Stomach (tissue), 4 donors: ENCODE results near the gene FAM47B.

Source experiments
- CTCF ChIP-seq, 7 experiments: fragments of 450-650 bp in 4 of 7; fragments of 200-600 bp in 3 of 7; sonication (generic) in 3 of 7; IDR thresholded peaks; one replicate each; pipeline ENCODE4 v1.5.1; 2016 to 2019; ENCODE audit warnings: antibody characterized with exemption in 7 of 7, control low read depth in 2 of 7, mild to moderate bottlenecking in 1 of 7
- EP300 ChIP-seq: sonication (generic); formaldehyde crosslinking; IDR thresholded peaks from one replicate; pipeline ENCODE4 v1.6.1; 2017; ENCODE audit warnings: antibody characterized with exemption
- POLR2A ChIP-seq, 4 donors: fragments of 450-650 bp; IDR thresholded peaks; one replicate each; pipeline ENCODE4 v1.6.1; 2016; ENCODE audit warnings: antibody characterized with exemption in 4 of 4, control low read depth in 2 of 4, mild to moderate bottlenecking in 1 of 4, moderate library complexity in 1 of 4
- POLR2AphosphoS5 ChIP-seq, 3 donors: sonication (generic); formaldehyde crosslinking; IDR thresholded peaks; one replicate each; pipeline ENCODE4 v1.6.1; 2016; ENCODE audit warnings: antibody characterized with exemption in 3 of 3

GRCh38 chrX:34918091-34918736 is 24.4 kb upstream of the FAM47B start:
- TF ChIP-seq CTCF (IDR thresholded peaks at IDR 0.05) (no peak), POLR2AphosphoS5 (IDR thresholded peaks at IDR 0.05) (no peak), POLR2A (IDR thresholded peaks at IDR 0.05) (no peak), EP300 (no peak)
